Regular cardiac myocyte (primary cell): ENCODE measurements around the gene RRAS2. TPM values are rescaled to one million over a fixed set of nuclear protein-coding genes. Genes with fewer than 3 reads are reported as not detected.

Source experiments
- total RNA-seq: library from RNA; depleted of rRNA; stranded (reverse); fragments of >200 nt; gene quantifications from 2 replicates; pipeline ENCODE4 v1.2.3, GENCODE V29; 2014

Gene RRAS2
- 175 and 231 TPM in 2 replicates for total RNA-seq

DNA sequence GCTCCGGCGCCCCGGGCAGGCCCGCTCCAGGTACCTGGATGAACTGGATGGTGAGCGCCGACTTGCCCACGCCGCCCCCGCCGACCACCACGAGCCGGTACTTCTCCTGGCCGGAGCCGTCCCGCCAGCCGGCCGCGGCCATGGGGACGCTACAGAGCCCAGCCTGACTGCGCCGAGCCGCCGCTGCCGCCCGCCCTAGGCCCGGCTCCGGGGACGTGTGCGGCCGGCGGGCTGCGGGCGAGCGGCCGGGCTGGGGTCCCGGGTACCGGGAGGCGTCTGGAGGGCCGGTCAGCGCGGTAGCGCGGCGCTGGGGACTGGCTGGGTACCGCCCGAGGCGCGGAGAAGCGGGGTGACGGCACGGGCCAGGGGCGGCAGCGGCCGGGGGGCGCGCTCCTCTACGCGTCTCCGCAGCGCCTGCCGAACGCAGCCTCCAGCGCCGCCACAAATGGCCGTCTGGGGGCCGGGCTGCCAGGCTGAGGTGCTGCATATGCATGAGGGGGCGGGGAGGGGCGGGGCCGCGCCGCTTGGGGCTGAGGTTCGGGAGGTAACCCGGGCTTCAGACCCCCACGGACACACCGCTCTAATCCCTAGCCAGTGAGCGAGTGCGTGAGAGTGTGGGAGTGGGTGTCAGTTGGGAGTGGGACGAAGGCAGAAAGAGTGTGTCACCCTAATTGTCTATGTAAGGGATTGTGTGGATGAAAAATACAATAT is at the start of gene RRAS2:
TSS of gene RRAS2 (minus strand) at position 455 of the 711 bp plus-strand sequence. CDS start at position 142, 313 bp downstream.

Other genes with a start within 250 kb of the RRAS2 start
- gene COPB1, start 140.6 kb upstream of the RRAS2 start, total RNA-seq: 357 and 359 TPM in 2 replicates
- 111 and 175 TPM in 2 replicates for gene PSMA1, start 161.2 kb upstream of the RRAS2 start, total RNA-seq